IMR-90 (cell line): ENCODE results near the gene MIR17HG. TPM values are rescaled to one million over a fixed set of nuclear protein-coding genes. Genes with fewer than 3 reads are reported as not detected.

Experiments used
- ATAC-seq: fragments of 200-7000 bp; cut with Tn5 transposase; 2 replicates; pipeline ENCODE4 v1.9.1; 2020; ENCODE audit warnings: low read depth, mild to moderate bottlenecking, moderate library complexity
- BruUV-seq: library from RNA; stranded (reverse); fragments of 400-500 nt; replicated peaks from 2 replicates; lab custom pipeline; 2021; lab: Mats Ljungman, UMichigan
- CTCF ChIA-PET: fragments of 300-600 bp; formaldehyde crosslinking; extraction: SDS; loops from one replicate; lab custom pipeline; 2021; ENCODE audit warnings: antibody characterized with exemption; lab: Yijun Ruan, JAX
- POLR2A ChIA-PET: fragments of 300-600 bp; sonication (Branson Sonifier 250); formaldehyde crosslinking; loops from one replicate; lab custom pipeline; 2022; ENCODE audit warnings: antibody characterized with exemption; ENCODE audit not compliant: unreplicated experiment; lab: Charles Lee
- DNase-seq: peaks from one replicate; pipeline ENCODE4 v3.0.0; 2013
- H2AFZ ChIP-seq: replicated peaks from 2 replicates; pipeline ENCODE3; 2013; ENCODE audit warnings: low read length, mild to moderate bottlenecking; ENCODE audit not compliant: poor library complexity
- H2AK5ac ChIP-seq: 2 replicates; pipeline ENCODE4 v1.6.1; 2013; ENCODE audit warnings: low read depth, low read length, inconsistent platforms
- H2AK9ac ChIP-seq: replicated peaks from 2 replicates; pipeline ENCODE3; 2013; ENCODE audit warnings: mild to moderate bottlenecking, low read depth, low read length, moderate library complexity; ENCODE audit not compliant: poor library complexity
- H2BK120ac ChIP-seq: 2 replicates; pipeline ENCODE4 v1.6.1; 2013; ENCODE audit warnings: low read depth, low read length, inconsistent platforms
- H2BK15ac ChIP-seq: 3 replicates; pipeline ENCODE4 v1.6.1; 2013; ENCODE audit warnings: low read depth, low read length, inconsistent platforms
- H2BK20ac ChIP-seq: 2 replicates; pipeline ENCODE4 v1.6.1; 2013; ENCODE audit warnings: low read depth, mild to moderate bottlenecking, inconsistent platforms, low read length, moderate library complexity
- H2BK5ac ChIP-seq: 2 replicates; pipeline ENCODE4 v1.6.1; 2013; ENCODE audit warnings: mild to moderate bottlenecking, low read depth, low read length, inconsistent platforms; ENCODE audit not compliant: poor library complexity, severe bottlenecking
- H3K14ac ChIP-seq: replicated peaks from 2 replicates; pipeline ENCODE4 v1.6.1; 2013; ENCODE audit warnings: low read depth, low read length, inconsistent platforms
- H3K18ac ChIP-seq: 2 replicates; pipeline ENCODE4 v1.6.1; 2013; ENCODE audit warnings: low read depth, low read length, control low read depth
- H3K23ac ChIP-seq: 2 replicates; pipeline ENCODE4 v1.6.1; 2013; ENCODE audit warnings: low read depth, low read length, inconsistent platforms
- H3K27ac ChIP-seq: 2 replicates; pipeline ENCODE4 v1.5.1; 2013; ENCODE audit warnings: mild to moderate bottlenecking, control low read depth, low read length; ENCODE audit not compliant: insufficient read depth
- H3K27me3 ChIP-seq: 2 replicates; pipeline ENCODE4 v1.6.1; 2013; ENCODE audit warnings: low read length; ENCODE audit not compliant: control insufficient read depth, insufficient read depth
- H3K36me3 ChIP-seq: 2 replicates; pipeline ENCODE4 v1.6.1; 2013; ENCODE audit warnings: low read length, mixed read lengths; ENCODE audit not compliant: control insufficient read depth, insufficient read depth
- H3K4ac ChIP-seq: 2 replicates; pipeline ENCODE4 v1.6.1; 2013; ENCODE audit warnings: low read depth, low read length, inconsistent platforms
- H3K4me1 ChIP-seq: 2 replicates; pipeline ENCODE4 v1.6.1; 2013; ENCODE audit warnings: low read length, mixed read lengths; ENCODE audit not compliant: control insufficient read depth, insufficient read depth
- H3K4me2 ChIP-seq: 2 replicates; pipeline ENCODE4 v1.6.1; 2013; ENCODE audit warnings: low read depth, mild to moderate bottlenecking, control low read depth, low read length, moderate library complexity
- H3K4me3 ChIP-seq: 2 replicates; pipeline ENCODE4 v1.5.1; 2013; ENCODE audit warnings: low read depth, mild to moderate bottlenecking, control low read depth, low read length, moderate library complexity; ENCODE audit not compliant: insufficient read depth
- H3K56ac ChIP-seq: 2 replicates; pipeline ENCODE4 v1.6.1; 2013; ENCODE audit warnings: low read length, inconsistent platforms; ENCODE audit not compliant: insufficient read depth; ENCODE audit errors: extremely low read depth
- H3K79me1 ChIP-seq, 2 experiments: 2 replicates each; pipeline ENCODE4 v1.6.1; 2013; ENCODE audit warnings: low read length in 2 of 2, inconsistent platforms in 1 of 2, low read depth in 1 of 2
- H3K9ac ChIP-seq: 2 replicates; pipeline ENCODE4 v1.6.1; 2013; ENCODE audit warnings: low read depth, low read length, control low read depth
- H3K9me1 ChIP-seq: 2 replicates; pipeline ENCODE4 v1.6.1; 2013; ENCODE audit warnings: low read length, inconsistent platforms; ENCODE audit not compliant: insufficient read depth
- H3K9me3 ChIP-seq: 2 replicates; pipeline ENCODE4 v1.6.1; 2013; ENCODE audit warnings: low read length; ENCODE audit not compliant: control insufficient read depth, insufficient read depth
- H4K20me1 ChIP-seq: 2 replicates; pipeline ENCODE4 v1.6.1; 2013; ENCODE audit warnings: low read length, inconsistent platforms; ENCODE audit not compliant: insufficient read depth
- H4K5ac ChIP-seq: 2 replicates; pipeline ENCODE4 v1.6.1; 2013; ENCODE audit warnings: mild to moderate bottlenecking, low read depth, low read length, control low read depth
- H4K8ac ChIP-seq, 2 experiments: 2 replicates each; pipeline ENCODE4 v1.6.1; 2013; ENCODE audit warnings: low read depth in 2 of 2, low read length in 2 of 2, control low read depth in 1 of 2, inconsistent platforms in 1 of 2
- H4K91ac ChIP-seq: 2 replicates; pipeline ENCODE4 v1.6.1; 2013; ENCODE audit warnings: low read depth, low read length, inconsistent platforms; ENCODE audit not compliant: insufficient read depth
- BHLHE40 ChIP-seq: fragments of 150-350 bp; IDR thresholded peaks from 2 replicates; pipeline ENCODE4 v1.6.1; 2016; ENCODE audit warnings: mild to moderate bottlenecking, low read depth, low read length
- CEBPB ChIP-seq: IDR thresholded peaks from 2 replicates; pipeline ENCODE4 v1.6.1; 2012; ENCODE audit warnings: low read depth, low read length, improper control_type of control experiment
- CHD1 ChIP-seq: IDR thresholded peaks from 2 replicates; pipeline ENCODE4 v1.6.1; 2012; ENCODE audit warnings: low read depth, low read length, improper control_type of control experiment
- CTCF ChIP-seq: conservative IDR thresholded peaks from 2 replicates; pipeline ENCODE4 v1.5.1; 2012; ENCODE audit warnings: mild to moderate bottlenecking, low read depth, low read length, improper control_type of control experiment
- ELK1 ChIP-seq: fragments of 150-350 bp; IDR thresholded peaks from 2 replicates; pipeline ENCODE4 v1.6.1; 2016; ENCODE audit warnings: low read depth, mild to moderate bottlenecking, low read length, moderate library complexity, borderline replicate concordance
- FOS ChIP-seq: fragments of 150-350 bp; IDR thresholded peaks from 2 replicates; pipeline ENCODE4 v1.6.1; 2016; ENCODE audit warnings: low read depth, low read length
- MAFK ChIP-seq: IDR thresholded peaks from 2 replicates; pipeline ENCODE4 v1.6.1; 2012; ENCODE audit warnings: low read depth, low read length, improper control_type of control experiment
- MAZ ChIP-seq: IDR thresholded peaks from 2 replicates; pipeline ENCODE4 v1.6.1; 2012; ENCODE audit warnings: low read depth, mild to moderate bottlenecking, low read length, improper control_type of control experiment, moderate library complexity, borderline replicate concordance
- MXI1 ChIP-seq: IDR thresholded peaks from 2 replicates; pipeline ENCODE4 v1.6.1; 2012; ENCODE audit warnings: low read depth, mild to moderate bottlenecking, low read length, moderate library complexity, borderline replicate concordance
- NFE2L2 ChIP-seq: fragments of 150-350 bp; IDR thresholded peaks from 2 replicates; pipeline ENCODE4 v1.6.1; 2016; ENCODE audit warnings: low read depth, mild to moderate bottlenecking, low read length
- POLR2A ChIP-seq: IDR thresholded peaks from 2 replicates; pipeline ENCODE4 v1.6.1; 2012; ENCODE audit warnings: mild to moderate bottlenecking, low read depth, low read length
- RAD21 ChIP-seq: IDR thresholded peaks from 2 replicates; pipeline ENCODE4 v1.6.1; 2012; ENCODE audit warnings: low read length, improper control_type of control experiment
- RCOR1 ChIP-seq: IDR thresholded peaks from 2 replicates; pipeline ENCODE4 v1.6.1; 2012; ENCODE audit warnings: mild to moderate bottlenecking, low read length, improper control_type of control experiment; ENCODE audit not compliant: insufficient replicate concordance
- RFX5 ChIP-seq: IDR thresholded peaks from 2 replicates; pipeline ENCODE4 v1.8.0; 2012; ENCODE audit warnings: low read depth, mild to moderate bottlenecking, low read length, moderate library complexity
- SMC3 ChIP-seq: fragments of 150-350 bp; IDR thresholded peaks from 2 replicates; pipeline ENCODE4 v1.6.1; 2016; ENCODE audit warnings: low read depth, mild to moderate bottlenecking, antibody characterized with exemption, low read length, moderate library complexity
- USF2 ChIP-seq: fragments of 150-350 bp; IDR thresholded peaks from 2 replicates; pipeline ENCODE4 v1.6.1; 2017; ENCODE audit warnings: mild to moderate bottlenecking, antibody characterized with exemption, low read length, low read depth
- WGBS, 2 experiments: methylation state at CpG; one replicate each; pipeline versions ENCODE4 v1.1.5 to v1.1.7; 2013; ENCODE audit warnings: missing lambda C conversion rate in 2 of 2; ENCODE audit not compliant: insufficient read length in 1 of 2; ENCODE audit errors: extremely low coverage in 2 of 2; 5-methylcytosine and 5-hydroxymethylcytosine counted together
- dilution Hi-C: fragments of 300-500 bp; cut with HindIII; formaldehyde crosslinking; loops from one replicate; pipeline ENCODE4 v1.14.3; 2018; ENCODE audit warnings: low sequenced_read_pairs; ENCODE audit not compliant: unreplicated experiment
- in situ Hi-C: fragments of 300-500 bp; cut with MboI; formaldehyde crosslinking; loops from 3 replicates; pipeline ENCODE4 v1.14.3; 2019; ENCODE audit warnings: low sequenced_read_pairs, inconsistent platforms, mixed read lengths
- intact Hi-C: fragments of 100-400 bp; cut with micrococcal nuclease; formaldehyde crosslinking; loops from 2 replicates; pipeline ENCODE4 v1.10.0; 2022
- polyA plus RNA-seq, 3 experiments: library from polyadenylated mRNA; depleted of rRNA; stranded (reverse); fragments of >200 nt; gene quantifications; 2 replicates each; pipeline ENCODE4 v1.2.3, GENCODE V29; 2012; ENCODE audit warnings: low replicate concordance in 1 of 3
- total RNA-seq: library from RNA; depleted of rRNA; stranded (reverse); fragments of >200 nt; gene quantifications from 2 replicates; pipeline ENCODE4 v1.2.3, GENCODE V29; 2012

MIR17HG gene
- total and polyA plus RNA-seq, 2 of the 4 experiments (the other 2 are of a cell fraction), result 0.77 to 3.0 TPM

- Histone ChIP-seq H3K27me3 (no peaks in the 10 kb centered on the region), H2BK20ac (no peak overlapping the region), H3K18ac (no peak overlapping the region), H4K5ac (no peak overlapping the region), H3K4me2 (no peak overlapping the region), H3K23ac (no peak overlapping the region), H3K27ac (no peak overlapping the region), H3K9me3 (no peaks in the 10 kb centered on the region), H3K4ac (no peak overlapping the region), H3K14ac (no peak overlapping the region), H3K9ac (no peak overlapping the region), H2BK15ac (no peak overlapping the region), H3K36me3 (peaks cover 9% of the 10 kb centered on the region), H3K79me1 (peaks cover 5 to 7% of the 10 kb centered on the region in 2 experiments), H2BK5ac (no peak overlapping the region), H4K20me1 (peaks cover 1% of the 10 kb centered on the region; the same call in 1 of the 2 replicates), H4K91ac (no peak overlapping the region), H4K8ac (no peak overlapping the region), H2AFZ (no peak overlapping the region), H2BK120ac (no peak overlapping the region), H3K56ac (no peak overlapping the region), H3K9me1 (0 out of 2 replicates have a peak, but pooled peaks cover 4% of the 10 kb centered on the region), H3K4me3 (no peak overlapping the region), H3K4me1 (no peaks in the 10 kb centered on the region), H2AK5ac (no peak overlapping the region), H2AK9ac (no peak overlapping the region)
- CTCF ChIA-PET, result no interaction called here
- DNase-seq (no peak), ATAC-seq (no peak)
- no TSS peak for BruUV-seq
- in situ Hi-C loops, result no loop called here
- intact Hi-C loops, result no loop called here
- 100% methylated on average over 2 of the region's 6 CpGs; no CpG with 5 or more reads in 1 of the 2 experiments for WGBS, 2 experiments
- TF ChIP-seq BHLHE40 (no peak), RCOR1 (no peak), CTCF (no peak), SMC3 (no peak), NFE2L2 (no peak), CHD1 (no peak), MXI1 (no peak), USF2 (no peak), RAD21 (no peak), MAFK (no peak), POLR2A (no peak), FOS (no peak), CEBPB (no peak), RFX5 (no peak), MAZ (no peak), ELK1 (no peak)
- POLR2A ChIA-PET, result no interaction called here
- dilution Hi-C loops, result no loop called here
Measured at GRCh38 chr13:91356919-91357612, 9.6 kb downstream of the MIR17HG start.
